Stimulated activated CD8-positive, alpha-beta memory T cell treated with anti-CD3 and anti-CD28 coated beads, Interleukin-12 subunit alpha, Interleukin-12 subunit beta, amount 100 ng/mL, for 24 hours (primary cell): Measurements from ENCODE around the gene PPP1R1C.

Experiments
- DNase-seq: peaks from one replicate; pipeline ENCODE4 v3.0.0-alpha.2; 2020; ENCODE audit errors: extremely low read depth

The PPP1R1C gene

GRCh38 chr2:181972431-181973170, 13.1 kb upstream of the PPP1R1C start:
- no peak for DNase-seq

- no peak for DNase-seq
Observed at GRCh38 chr2:181973171-181973783, 12.4 kb upstream of the PPP1R1C start.

DNA sequence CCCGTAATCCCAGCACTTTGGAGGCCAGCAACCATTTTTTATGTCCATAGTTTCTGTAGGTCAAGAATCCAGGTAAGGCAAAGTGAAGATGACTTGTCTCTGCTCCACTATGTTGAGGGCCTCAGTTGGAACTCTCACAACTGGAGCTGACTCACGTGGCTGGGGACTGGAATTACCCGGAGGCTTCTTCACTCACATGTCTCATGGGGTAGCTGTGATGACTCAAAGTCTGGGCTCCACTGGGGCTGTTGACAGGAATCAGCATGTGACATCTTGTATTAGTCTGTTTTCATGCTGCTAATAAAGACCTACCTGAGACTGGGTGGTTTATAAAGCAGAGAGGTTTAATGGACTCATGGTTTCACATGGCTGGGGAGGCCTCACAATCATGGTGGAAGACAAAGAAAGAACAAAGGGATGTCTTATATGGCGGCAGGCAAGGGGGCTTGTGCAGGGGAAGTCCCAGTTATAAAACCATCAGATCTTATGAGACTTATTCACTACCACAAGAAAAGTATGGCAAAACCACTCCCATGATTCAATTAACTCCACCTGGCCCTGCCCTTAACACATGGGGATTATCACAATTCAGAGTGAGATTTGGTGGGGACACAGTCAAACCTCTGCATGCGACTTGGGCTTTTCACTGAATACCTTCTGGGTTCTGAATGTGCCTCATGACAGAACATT, 7.8 kb upstream of the PPP1R1C start:
- DNase-seq, result peak; percentile 14

- DNase-seq, result no peak
Observed at GRCh38 chr2:181978351-181979150, 7.1 kb upstream of the PPP1R1C start.

GRCh38 chr2:181984060-181984459, 1.6 kb upstream of the PPP1R1C start:
- DNase-seq, result no peak

- no peak for DNase-seq
Observed at GRCh38 chr2:181984814-181985631, 630 bp upstream of the PPP1R1C start.

DNA sequence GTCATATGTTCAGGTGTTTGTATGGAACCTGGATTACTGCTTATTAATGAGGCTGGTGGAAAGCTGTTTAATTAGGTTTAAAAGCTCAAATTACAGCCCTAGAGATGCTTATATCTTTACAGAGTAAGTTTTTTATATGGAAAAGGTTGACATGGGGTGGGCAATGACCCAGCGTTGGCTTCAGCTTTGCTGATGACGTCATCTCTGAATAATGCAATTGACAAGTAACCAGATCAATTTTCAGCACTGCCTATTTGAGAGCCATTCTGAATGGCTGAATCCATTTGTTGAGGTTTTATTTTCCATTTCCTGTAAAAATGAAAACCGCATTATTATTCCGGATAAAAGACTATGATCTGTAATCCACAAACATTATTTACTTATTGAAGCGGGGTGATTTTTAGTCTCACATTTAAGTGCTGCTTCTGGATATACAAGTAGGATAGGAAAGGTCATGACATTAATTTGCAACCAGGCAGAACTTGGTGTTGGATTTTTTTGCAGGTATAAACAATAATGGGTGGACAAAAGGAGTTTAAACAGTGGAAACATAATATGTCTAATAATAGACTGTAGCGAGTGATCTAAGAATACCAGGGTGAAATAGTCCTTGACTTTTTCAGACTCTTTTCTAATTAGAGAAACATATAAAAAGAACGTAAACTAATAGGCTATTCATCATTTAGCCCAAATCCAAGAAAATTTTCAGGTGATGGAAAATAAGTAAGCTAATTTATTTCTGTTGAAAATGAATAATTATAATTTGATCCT, 2.7 kb downstream of the PPP1R1C start:
- no peak for DNase-seq

DNA sequence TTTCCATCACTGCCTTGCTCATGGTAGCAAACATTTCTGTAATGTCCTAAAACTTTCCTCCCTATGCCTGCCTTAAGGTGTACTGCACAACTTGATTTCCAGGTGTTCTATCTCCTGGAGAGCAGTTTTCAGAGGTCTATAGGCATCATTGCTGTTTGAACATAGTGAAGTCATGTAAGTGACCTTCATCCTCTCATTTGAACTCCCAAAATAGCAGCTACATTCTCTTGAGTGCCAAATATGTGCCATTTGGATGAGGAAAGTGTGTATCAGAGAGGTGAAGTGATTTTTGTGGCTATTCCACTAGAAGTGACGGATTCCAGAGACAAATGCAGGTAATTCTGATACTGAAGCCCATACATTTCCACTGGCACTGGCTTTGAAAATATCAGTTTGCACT, 3.4 kb downstream of the PPP1R1C start:
- DNase-seq, result no peak

DNA sequence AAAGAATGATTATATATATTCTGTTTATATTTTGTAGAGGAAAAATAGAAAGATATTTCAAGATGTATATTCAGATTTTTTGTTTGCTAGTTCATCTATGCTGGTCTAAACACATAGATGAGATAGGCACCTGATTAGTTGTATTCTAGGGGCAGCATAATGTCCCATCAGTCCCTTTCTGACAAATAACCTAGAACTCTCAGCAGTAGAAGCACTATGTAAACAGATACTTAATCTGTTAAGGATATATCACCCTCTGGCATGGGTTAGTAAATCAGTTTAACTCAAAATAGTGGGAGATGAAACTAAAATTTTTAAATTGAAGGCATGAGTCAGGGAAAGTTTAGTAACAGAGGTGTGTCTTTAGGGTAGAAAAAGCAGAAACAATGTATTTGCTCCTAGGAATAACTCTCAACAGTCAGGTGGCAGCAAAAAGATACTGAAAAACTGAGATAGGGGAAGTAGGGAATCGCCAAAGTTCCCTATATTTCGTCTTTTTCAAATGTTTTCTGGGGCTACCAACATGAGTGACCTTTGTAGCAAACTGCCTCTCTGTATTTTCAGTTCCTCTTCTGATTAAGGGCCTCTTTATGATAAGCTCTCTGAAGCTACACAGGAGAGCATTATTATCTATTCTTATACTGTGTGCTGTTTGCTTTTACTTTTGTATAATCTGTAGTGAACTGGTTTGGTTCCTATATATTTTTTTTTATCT, 5.7 kb downstream of the PPP1R1C start:
- DNase-seq, result no peak

DNA sequence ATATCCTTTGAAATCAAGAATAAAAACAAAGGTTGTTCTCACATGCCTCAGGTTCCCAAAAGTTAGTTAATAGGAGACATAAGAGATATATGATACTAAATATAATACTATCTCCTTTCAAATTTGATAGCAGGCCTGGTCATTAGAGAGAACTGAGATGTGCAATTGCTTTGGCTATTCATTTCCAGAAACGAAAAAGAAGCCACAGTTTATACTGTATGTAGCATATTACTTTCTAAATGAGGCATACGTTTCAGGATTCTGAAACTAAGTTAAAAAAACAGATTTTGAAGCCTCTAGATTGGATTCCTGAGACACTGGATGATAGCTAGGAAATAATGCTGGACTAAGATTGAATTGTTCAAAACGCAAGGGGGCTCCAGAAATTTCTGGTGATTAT, 7.1 kb downstream of the PPP1R1C start:
- no peak for DNase-seq

DNA sequence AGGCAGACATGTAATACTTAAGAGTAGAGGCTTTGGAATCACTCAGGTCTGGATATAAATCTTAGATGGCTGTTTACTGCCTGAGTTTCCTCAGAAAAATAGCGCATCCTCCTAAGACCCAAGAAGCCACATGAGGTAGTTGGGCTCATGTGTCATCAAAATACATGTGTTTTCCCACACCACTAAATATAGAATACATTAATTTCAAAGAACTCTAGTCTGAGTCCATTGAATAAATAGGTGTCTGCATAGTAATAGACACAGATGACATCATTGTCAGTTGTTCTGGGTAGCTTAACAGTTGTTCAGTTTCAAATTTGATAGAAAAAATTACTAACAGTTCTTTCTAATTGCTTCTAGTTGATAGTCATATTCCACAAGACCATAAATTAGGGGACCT, 9.6 kb downstream of the PPP1R1C start:
- DNase-seq, result no peak

- no peak for DNase-seq
Observed at GRCh38 chr2:181998041-181998835, 12.6 kb downstream of the PPP1R1C start.

DNA sequence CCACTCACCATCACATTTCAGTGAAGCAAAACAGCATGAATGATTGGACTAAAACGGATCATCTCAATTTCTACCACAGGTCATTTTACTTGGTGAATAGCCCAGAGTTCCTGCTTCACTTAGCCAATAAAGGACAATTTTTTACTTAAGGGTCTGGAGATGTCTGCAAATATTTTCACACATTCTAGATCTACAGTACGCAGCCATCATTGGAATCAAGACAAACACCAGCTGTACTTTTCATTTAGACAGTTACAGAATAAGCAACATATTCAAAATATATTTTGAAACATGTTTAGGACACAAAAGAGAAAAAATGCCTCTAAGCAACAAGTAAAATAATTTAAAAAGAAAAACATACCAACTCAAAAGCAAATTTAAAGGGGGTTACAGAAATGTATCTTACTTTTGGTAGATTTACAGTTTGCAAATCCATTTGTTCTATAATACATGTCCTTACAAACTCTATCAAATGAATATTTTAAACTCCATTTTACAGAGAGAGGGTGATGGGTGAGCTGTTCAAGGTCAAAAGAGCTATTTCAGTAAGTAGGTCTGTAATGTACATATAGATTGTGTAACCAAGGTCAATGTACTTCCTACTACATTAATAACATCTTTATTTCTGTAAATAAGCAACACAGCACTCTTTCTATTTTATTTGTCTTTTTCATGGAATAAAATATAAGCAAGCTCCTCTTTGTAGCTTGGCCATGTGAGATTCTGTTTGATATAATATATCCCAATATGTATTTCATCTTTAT, 13.4 kb downstream of the PPP1R1C start:
- no peak for DNase-seq

DNA sequence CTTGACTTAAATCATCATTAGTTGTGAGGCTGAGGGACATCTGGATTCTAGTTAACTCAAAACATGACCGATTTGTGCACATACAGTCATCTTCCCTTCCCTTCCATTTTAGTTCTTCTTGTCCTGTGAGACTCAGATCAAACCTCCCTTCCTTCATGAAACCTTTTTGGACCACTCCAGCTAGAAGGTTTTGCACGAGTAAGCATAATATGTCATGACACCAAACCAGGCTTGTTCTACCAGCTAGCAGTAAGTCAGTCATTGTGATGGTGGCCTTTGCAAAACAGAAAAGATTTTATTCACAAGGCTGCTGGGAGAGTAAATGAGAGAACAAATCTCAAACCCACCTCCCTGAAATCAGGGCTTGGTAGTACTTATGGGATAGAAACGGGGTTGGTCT, 14.3 kb downstream of the PPP1R1C start:
- no peak for DNase-seq

DNA sequence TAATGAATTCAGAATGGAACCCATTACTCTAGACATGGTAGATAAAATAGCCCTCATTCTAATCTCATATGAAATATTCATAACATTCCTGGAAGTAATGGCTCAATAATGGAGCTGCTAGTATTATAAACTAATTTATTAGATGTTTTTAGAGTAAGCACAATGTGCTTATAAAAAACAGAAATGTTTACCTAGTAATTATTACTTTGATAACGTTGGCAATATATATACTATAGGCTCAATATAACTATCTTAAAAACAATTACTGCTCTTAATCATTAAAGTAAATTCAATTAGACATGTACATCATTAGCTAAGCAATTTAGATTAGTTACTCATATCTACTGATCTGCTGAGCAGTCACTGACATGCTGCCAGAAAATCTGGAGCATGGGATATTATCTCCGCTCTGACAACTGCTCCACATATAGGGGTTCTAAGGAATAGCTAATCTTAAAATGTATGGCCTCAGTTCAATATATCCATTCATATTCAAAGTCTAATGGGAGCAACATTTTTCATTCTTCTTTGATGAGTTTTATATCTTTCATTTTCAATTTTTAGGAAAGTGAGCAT, 19.4 kb downstream of the PPP1R1C start:
- DNase-seq, result no peak

- no peak for DNase-seq
Observed at GRCh38 chr2:182006595-182007341, 21.1 kb downstream of the PPP1R1C start.

DNA sequence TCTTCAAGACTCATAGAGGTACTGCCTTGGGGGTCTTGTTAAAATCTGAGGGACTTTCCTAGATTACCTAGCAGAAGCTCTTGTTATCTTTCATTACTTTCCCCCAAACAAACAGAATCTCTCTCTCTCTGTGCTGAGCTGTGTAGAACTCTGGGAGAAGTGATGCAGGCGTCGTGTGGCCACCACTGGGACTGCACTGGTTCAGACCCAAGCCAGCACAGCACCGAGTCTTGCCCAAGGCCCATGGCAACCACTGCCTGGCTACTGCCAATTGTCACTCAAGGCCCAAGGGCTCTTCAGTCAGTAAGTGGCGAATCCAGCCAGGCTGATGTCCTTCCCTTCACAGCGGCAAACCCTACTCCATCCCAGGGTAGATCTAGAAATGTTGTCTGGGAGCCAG, 28.6 kb downstream of the PPP1R1C start:
- no peak for DNase-seq
